ENCODE data around the gene MRPL46. TPM values are rescaled to one million over a fixed set of nuclear protein-coding genes. Genes with fewer than 3 reads are reported as not detected.

MRPL46 gene
- total RNA-seq, 4 donors from 2014 or later = 36.2 to 48.9 (median 44.6) TPM

DNA sequence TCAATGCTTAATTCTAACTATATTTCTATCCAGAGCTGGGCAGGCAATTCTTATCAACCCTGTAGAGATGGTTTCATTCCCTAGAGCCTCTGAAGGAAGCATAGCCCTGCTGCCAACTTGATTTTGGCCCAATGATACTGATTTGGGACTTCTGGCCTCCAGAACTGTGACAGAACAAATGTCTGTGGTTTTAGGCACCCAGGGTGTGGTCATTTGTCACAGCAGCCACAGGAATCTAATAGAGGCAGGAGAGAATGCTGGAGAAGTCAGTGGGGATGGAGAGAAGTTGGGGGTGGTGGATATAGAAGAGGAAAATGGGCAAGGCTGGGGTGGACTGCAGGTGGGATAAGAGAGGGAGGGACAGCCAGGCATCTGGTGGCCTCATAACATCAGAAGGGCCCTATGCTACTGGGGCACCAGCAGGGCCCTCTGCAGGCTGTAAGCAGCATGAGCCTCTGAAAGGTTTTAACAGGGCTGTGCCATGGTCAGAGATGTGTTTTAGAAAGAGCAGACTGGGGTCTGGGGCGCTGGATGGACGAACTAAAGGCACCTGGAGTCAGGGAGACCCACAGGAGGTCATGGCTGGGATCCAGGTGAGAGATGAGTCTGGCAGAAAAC lies 20.1 kb upstream of the MRPL46 start:
- DNase-seq (no peak), ATAC-seq (no peak)
- intact Hi-C loops (cut with DNase I; ENCODE audit: low total_unique reads) = no loop called here
- Histone ChIP-seq H3K4me1 (peaks cover 3 to 7% of the 10 kb centered on the region in 2 donors), H3K4me3 (no peak overlapping the region), H3K36me3 (no peaks in the 10 kb centered on the region), H3K27ac (no peak overlapping the region), H3K9me3 (no peaks in the 10 kb centered on the region), H3K27me3 (no peaks in the 10 kb centered on the region)
- in situ Hi-C loops (cut with MboI; ENCODE audit: low sequenced_read_pairs in 4 of 4) = loop anchor here in 1 of 4 donors (25.0 kb wide), 1 partner anchor 125 kb away; the partner anchor contains the start of gene AEN
- TF ChIP-seq, protein P1, sequence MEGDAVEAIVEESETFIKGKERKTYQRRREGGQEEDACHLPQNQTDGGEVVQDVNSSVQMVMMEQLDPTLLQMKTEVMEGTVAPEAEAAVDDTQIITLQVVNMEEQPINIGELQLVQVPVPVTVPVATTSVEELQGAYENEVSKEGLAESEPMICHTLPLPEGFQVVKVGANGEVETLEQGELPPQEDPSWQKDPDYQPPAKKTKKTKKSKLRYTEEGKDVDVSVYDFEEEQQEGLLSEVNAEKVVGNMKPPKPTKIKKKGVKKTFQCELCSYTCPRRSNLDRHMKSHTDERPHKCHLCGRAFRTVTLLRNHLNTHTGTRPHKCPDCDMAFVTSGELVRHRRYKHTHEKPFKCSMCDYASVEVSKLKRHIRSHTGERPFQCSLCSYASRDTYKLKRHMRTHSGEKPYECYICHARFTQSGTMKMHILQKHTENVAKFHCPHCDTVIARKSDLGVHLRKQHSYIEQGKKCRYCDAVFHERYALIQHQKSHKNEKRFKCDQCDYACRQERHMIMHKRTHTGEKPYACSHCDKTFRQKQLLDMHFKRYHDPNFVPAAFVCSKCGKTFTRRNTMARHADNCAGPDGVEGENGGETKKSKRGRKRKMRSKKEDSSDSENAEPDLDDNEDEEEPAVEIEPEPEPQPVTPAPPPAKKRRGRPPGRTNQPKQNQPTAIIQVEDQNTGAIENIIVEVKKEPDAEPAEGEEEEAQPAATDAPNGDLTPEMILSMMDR (IDR thresholded peaks at IDR 0.05 in 4 of 5, conservative IDR thresholded peaks at IDR 0.05 in 1 of 5) = no peak
- TF ChIP-seq POLR2A (IDR thresholded peaks at IDR 0.05) = no peak

DNA sequence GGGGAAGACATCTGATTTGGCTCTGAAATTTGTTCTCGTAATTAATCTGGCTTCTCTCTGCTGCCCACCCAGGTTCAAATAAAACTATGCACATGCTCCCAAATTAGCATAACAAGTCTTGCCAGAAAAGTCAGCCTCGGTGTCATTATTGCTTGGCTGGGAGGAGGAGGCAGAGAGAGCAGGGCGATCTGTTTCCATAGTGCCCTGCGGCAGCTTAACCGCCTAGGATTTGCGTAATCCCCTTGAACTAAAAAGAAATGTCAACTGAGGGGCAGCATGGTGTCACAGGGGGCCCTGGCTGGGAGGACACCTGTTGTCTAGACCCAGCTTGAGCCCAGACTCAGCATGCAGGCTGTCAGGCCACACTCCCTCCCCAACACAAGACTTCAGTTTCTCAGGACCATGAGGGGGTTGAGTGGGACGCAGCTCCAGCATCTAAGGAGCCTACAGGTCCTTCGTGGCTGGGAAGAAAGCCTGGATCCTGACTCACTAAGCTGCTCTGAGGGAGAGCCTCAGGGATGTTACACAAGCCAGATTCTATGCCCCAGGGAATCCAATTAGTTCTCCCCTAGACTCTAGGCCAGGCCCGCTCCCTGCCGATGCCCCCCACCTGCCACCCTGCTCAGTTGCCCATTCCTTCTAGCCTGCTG lies 17.6 kb upstream of the MRPL46 start:
- TF ChIP-seq, protein P1 (IDR thresholded peaks at IDR 0.05 in 4 of 5, conservative IDR thresholded peaks at IDR 0.05 in 1 of 5) = no peak
- TF ChIP-seq POLR2A (IDR thresholded peaks at IDR 0.05) = no peak
- H3K4me3 ChIP-seq = no peak overlapping the region
- ATAC-seq (no peak), DNase-seq (no peak)
- in situ Hi-C loops (cut with MboI; ENCODE audit: low sequenced_read_pairs in 4 of 4) = loop anchor here in 1 of 4 donors (25.0 kb wide), 1 partner anchor 127 kb away; the partner anchor contains the start of gene AEN
- no peaks in the 10 kb centered on the region for H3K27me3 ChIP-seq
- no peak overlapping the region for H3K27ac ChIP-seq
- intact Hi-C loops (cut with DNase I; ENCODE audit: low total_unique reads) = no loop called here
- peaks cover 0 to under 1% of the 10 kb centered on the region in 2 donors for H3K36me3 ChIP-seq
- H3K4me1 ChIP-seq = peaks cover 3 to 7% of the 10 kb centered on the region in 2 donors
- no peaks in the 10 kb centered on the region for H3K9me3 ChIP-seq

DNA sequence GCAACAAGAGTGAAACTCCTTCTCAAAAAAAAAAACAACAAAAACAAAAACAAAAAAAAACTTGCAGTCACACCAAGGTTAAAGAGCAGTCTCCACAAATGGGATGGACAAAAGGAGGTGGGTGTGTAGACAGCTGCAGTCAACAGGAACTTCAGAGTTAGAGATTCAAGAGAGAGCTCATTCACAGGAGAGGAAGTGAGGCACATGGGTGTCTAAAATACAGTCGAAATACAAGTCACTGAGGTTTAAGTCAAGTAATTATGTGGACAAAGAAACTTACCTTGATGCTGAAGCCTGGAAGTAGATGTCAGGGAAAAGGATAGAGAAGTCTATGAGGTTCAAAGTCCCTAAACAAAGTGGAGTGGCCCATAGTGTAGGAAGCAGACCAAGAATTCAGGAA lies 15.1 kb upstream of the MRPL46 start:
- Histone ChIP-seq H3K9me3 (no peaks in the 10 kb centered on the region), H3K27ac (no peak overlapping the region), H3K27me3 (no peaks in the 10 kb centered on the region), H3K36me3 (peaks cover 0 to 22% of the 10 kb centered on the region in 2 donors), H3K4me1 (peaks cover 3 to 7% of the 10 kb centered on the region in 2 donors), H3K4me3 (no peak overlapping the region)
- DNase-seq (no peak), ATAC-seq (no peak)
- in situ Hi-C loops (cut with MboI; ENCODE audit: low sequenced_read_pairs in 4 of 4) (loop anchor here in 1 of 4 donors (25.0 kb wide), 1 partner anchor 130 kb away; the partner anchor contains the start of gene AEN), intact Hi-C loops (cut with DNase I; ENCODE audit: low total_unique reads) (no loop called here)
- TF ChIP-seq POLR2A (IDR thresholded peaks at IDR 0.05) = no peak
- TF ChIP-seq, protein P1 (IDR thresholded peaks at IDR 0.05 in 4 of 5, conservative IDR thresholded peaks at IDR 0.05 in 1 of 5) = no peak

DNA sequence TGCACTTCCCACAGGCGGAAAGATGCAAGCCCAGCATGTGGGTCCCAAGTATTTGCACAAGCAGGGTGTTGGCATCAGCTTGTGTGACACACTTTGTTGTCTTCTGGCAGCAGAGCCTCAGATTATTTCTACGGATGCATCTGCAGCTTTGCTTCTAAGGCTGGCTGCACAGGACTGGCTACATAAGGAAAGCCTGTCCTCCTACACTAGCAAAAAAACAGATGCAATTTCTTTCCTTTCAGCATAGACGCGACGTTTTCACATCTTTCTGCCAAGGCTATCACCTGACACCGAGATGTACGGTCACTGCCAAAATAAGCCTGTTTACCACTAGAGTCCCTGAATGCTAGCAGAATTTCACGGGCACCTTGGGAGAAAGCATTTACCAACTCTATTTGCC lies 13.8 kb upstream of the MRPL46 start:
- Histone ChIP-seq H3K9me3 (no peaks in the 10 kb centered on the region), H3K27ac (no peak overlapping the region), H3K4me3 (no peak overlapping the region), H3K4me1 (peaks cover 3 to 7% of the 10 kb centered on the region in 2 donors), H3K36me3 (peaks cover 0 to 35% of the 10 kb centered on the region in 2 donors), H3K27me3 (no peaks in the 10 kb centered on the region)
- intact Hi-C loops (cut with DNase I; ENCODE audit: low total_unique reads) = no loop called here
- in situ Hi-C loops (cut with MboI; ENCODE audit: low sequenced_read_pairs in 4 of 4) = loop anchor here in 1 of 4 donors (25.0 kb wide), 1 partner anchor 131 kb away; the partner anchor contains the start of gene AEN
- ATAC-seq (no peak), DNase-seq (no peak)
- TF ChIP-seq POLR2A (IDR thresholded peaks at IDR 0.05) = no peak
- TF ChIP-seq, protein P1 (IDR thresholded peaks at IDR 0.05 in 4 of 5, conservative IDR thresholded peaks at IDR 0.05 in 1 of 5) = no peak

Data from gastrocnemius medialis (tissue), 4 donors.